ENCODE data around the gene ANO6. TPM values are rescaled to one million over a fixed set of nuclear protein-coding genes. Genes with fewer than 3 reads are reported as not detected.

Gene ANO6
- total RNA-seq, 3 donors from 2014 or later, result 71.8 to 141 (median 76.5) TPM

DNA sequence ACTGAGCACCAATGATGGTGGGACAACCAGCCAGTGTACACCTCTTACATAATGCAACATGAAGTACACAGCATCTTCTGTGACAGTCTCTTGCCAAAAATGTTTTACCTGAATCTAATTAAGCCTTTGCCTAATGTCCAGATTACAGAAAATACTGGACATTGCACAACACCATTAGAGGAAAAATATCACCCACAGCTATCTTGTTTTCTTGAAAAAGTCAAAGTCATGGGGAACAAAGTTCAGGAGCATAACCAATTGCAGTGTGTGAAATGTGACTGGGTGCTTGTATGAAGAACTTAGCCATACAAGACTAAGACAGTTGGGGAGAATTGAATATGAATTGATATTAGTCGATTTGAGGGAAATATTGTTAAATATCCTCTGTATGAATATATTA lies 12.1 kb upstream of the ANO6 start:
- no peaks in the 10 kb centered on the region for H3K36me3 ChIP-seq
- no peak overlapping the region for H3K4me3 ChIP-seq
- TF ChIP-seq POLR2A (IDR thresholded peaks at IDR 0.05) (no peak), POLR2AphosphoS5 (IDR thresholded peaks at IDR 0.05) (no peak)
- TF ChIP-seq, protein P1, sequence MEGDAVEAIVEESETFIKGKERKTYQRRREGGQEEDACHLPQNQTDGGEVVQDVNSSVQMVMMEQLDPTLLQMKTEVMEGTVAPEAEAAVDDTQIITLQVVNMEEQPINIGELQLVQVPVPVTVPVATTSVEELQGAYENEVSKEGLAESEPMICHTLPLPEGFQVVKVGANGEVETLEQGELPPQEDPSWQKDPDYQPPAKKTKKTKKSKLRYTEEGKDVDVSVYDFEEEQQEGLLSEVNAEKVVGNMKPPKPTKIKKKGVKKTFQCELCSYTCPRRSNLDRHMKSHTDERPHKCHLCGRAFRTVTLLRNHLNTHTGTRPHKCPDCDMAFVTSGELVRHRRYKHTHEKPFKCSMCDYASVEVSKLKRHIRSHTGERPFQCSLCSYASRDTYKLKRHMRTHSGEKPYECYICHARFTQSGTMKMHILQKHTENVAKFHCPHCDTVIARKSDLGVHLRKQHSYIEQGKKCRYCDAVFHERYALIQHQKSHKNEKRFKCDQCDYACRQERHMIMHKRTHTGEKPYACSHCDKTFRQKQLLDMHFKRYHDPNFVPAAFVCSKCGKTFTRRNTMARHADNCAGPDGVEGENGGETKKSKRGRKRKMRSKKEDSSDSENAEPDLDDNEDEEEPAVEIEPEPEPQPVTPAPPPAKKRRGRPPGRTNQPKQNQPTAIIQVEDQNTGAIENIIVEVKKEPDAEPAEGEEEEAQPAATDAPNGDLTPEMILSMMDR (IDR thresholded peaks at IDR 0.05), result no peak
- no peak for DNase-seq (ENCODE audit: low spot score in 2 of 2)
- no peaks in the 10 kb centered on the region for H3K9me3 ChIP-seq
- H3K27ac ChIP-seq, result no peak overlapping the region
- no peaks in the 10 kb centered on the region for H3K4me1 ChIP-seq
- no peaks in the 10 kb centered on the region for H3K27me3 ChIP-seq
- intact Hi-C loops (cut with DNase I; ENCODE audit: low total_unique reads), result no loop called here

DNA sequence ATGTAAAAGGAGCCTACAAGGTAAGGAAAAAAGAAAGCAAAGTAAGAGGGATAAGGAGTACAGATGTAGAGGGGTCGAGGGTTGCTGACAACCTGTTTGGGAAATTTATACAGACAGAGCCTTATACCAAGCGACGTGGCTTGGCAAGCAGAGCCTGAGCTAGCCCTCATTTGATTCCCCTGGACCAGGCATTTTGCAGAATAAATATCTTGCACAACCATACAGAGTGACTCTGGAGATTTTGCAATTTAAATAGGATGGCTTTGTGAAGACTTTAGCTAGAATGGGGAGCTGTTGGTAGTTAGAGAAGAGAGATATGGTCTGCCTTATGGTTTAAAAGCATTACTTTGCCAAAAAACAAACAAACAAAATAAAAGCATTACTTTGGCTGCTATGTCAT lies 11.1 kb upstream of the ANO6 start:
- TF ChIP-seq POLR2AphosphoS5 (IDR thresholded peaks at IDR 0.05) (no peak), POLR2A (IDR thresholded peaks at IDR 0.05) (no peak)
- TF ChIP-seq, protein P1 (IDR thresholded peaks at IDR 0.05), result no peak
- no peaks in the 10 kb centered on the region for H3K4me1 ChIP-seq
- intact Hi-C loops (cut with DNase I; ENCODE audit: low total_unique reads), result no loop called here
- H3K4me3 ChIP-seq, result no peak overlapping the region
- no peaks in the 10 kb centered on the region for H3K36me3 ChIP-seq
- DNase-seq (ENCODE audit: low spot score in 2 of 2), result no peak
- no peaks in the 10 kb centered on the region for H3K27me3 ChIP-seq
- no peaks in the 10 kb centered on the region for H3K9me3 ChIP-seq
- H3K27ac ChIP-seq, result no peak overlapping the region

DNA sequence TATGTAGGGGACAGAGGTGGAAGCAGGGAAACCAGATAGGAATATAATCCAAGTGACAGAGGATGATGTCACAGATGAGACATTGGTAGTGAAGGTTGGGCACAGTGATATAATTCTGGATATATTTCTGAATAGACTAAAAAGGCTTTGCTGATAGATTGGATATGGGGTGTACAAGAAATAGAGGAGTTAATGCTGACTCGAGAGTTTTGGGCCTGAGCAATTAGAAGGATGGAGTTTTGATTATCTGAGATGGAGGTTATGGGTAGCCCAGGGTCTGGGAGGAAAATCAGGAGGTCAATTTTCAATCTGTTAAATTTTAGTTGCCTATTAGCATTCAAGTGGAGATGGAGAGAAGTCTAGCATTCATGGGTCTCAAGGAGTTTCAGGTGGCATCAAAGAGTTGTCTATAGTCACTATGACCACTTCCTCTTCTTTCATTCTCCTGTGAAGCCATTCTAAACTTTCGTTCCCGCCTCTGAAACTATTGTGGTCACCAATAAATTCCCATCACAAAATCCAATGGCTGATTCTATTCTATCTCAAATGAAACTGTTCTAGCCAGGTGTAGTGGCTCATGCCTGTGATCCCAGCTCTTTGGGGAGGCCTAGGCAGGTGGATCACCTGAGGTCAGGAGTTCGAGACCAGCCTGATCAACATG lies 10.6 kb upstream of the ANO6 start:
- intact Hi-C loops (cut with DNase I; ENCODE audit: low total_unique reads), result no loop called here
- TF ChIP-seq, protein P1 (IDR thresholded peaks at IDR 0.05), result no peak
- TF ChIP-seq POLR2AphosphoS5 (IDR thresholded peaks at IDR 0.05) (no peak), POLR2A (IDR thresholded peaks at IDR 0.05) (no peak)
- Histone ChIP-seq H3K27me3 (no peaks in the 10 kb centered on the region), H3K27ac (no peak overlapping the region), H3K4me3 (no peak overlapping the region), H3K36me3 (no peaks in the 10 kb centered on the region), H3K9me3 (no peaks in the 10 kb centered on the region), H3K4me1 (no peaks in the 10 kb centered on the region)
- DNase-seq (ENCODE audit: low spot score in 2 of 2), result no peak

DNA sequence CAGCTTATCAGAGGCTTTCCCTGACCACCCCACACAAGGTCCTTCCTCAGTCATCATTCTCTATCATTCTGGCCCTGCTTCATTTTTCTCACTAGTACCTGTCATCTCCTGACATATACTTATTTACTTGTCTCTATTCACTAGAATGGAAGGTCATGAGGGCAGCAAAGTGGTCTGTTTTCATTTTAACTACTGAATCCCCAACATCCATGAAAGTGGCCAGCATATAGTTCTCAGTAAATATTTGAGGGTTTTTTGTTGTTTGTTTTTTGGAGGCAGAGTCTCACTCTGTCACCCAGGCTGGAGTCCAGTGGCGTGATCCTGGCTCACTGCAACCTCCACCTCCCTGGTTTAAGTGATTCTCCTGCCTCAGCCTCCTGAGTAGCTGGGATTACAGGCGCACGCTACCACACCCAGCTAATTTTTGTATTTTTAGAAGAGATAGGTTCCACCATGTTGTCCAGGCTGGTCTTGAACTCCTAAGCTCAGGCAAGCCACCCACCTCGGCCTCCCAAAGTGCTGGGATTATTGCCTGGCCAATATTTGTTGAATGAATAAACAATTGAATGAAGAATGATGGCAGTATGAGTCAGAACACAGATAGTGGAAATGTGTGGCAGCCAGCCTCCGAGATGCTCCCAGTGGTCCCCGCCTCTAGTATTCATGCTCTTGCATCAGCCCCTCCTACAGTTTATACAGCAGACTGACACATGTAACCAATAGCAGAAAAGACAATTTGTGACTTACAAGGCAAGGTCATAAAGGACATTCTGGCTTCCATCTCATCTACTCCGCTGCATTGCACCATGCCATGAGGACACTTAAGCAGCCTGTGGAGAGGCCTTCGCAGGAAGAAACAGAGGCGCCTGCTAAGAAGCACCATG lies 7.0 kb upstream of the ANO6 start:
- DNase-seq (ENCODE audit: low spot score in 2 of 2), result no peak
- no peak overlapping the region for H3K27ac ChIP-seq
- no peaks in the 10 kb centered on the region for H3K4me1 ChIP-seq
- intact Hi-C loops (cut with DNase I; ENCODE audit: low total_unique reads), result no loop called here
- no peaks in the 10 kb centered on the region for H3K9me3 ChIP-seq
- H3K27me3 ChIP-seq, result no peaks in the 10 kb centered on the region
- no peaks in the 10 kb centered on the region for H3K36me3 ChIP-seq
- no peak overlapping the region for H3K4me3 ChIP-seq
- TF ChIP-seq, protein P1 (IDR thresholded peaks at IDR 0.05), result no peak
- TF ChIP-seq POLR2AphosphoS5 (IDR thresholded peaks at IDR 0.05) (no peak), POLR2A (IDR thresholded peaks at IDR 0.05) (no peak)

DNA sequence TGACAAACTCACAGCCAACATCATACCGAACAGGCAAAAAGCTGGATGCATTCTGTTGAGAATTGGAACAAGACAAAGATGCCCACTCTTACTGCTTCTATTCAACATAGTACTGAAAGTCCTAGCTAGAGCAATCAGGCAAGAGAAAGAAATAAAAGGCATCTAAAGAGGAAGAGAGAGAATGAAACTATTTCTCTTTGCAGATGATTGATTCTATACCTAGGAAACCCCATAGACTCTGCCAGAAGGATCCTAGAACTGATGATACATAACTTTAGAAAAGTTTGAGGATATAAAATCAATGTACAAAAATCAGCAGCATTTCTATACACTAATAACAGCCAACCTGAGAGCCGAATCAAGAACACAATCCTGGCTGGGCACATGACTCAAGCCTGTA lies 6.1 kb upstream of the ANO6 start:
- intact Hi-C loops (cut with DNase I; ENCODE audit: low total_unique reads), result no loop called here
- DNase-seq (ENCODE audit: low spot score in 2 of 2), result no peak
- H3K9me3 ChIP-seq, result no peaks in the 10 kb centered on the region
- no peak overlapping the region for H3K27ac ChIP-seq
- H3K4me1 ChIP-seq, result no peaks in the 10 kb centered on the region
- no peaks in the 10 kb centered on the region for H3K27me3 ChIP-seq
- TF ChIP-seq POLR2AphosphoS5 (IDR thresholded peaks at IDR 0.05) (no peak), POLR2A (IDR thresholded peaks at IDR 0.05) (no peak)
- TF ChIP-seq, protein P1 (IDR thresholded peaks at IDR 0.05), result no peak
- H3K36me3 ChIP-seq, result no peaks in the 10 kb centered on the region
- H3K4me3 ChIP-seq, result no peak overlapping the region

Measured in breast epithelium (tissue), 4 donors.